Measurements from ENCODE around the gene HTRA2. TPM values are rescaled to one million over a fixed set of nuclear protein-coding genes. Genes with fewer than 3 reads are reported as not detected.

HTRA2 gene
- total RNA-seq, 1 experiment from 2014 or later = 24.9 TPM

- Histone ChIP-seq H2BK15ac (ENCODE audit: low read depth, low read length) (no peak overlapping the region), H3K9me3 (ENCODE audit: control insufficient read depth, low read depth, low read length) (no peaks in the 10 kb centered on the region), H2BK20ac (ENCODE audit: low read depth, low read length, poor library complexity, severe bottlenecking) (no peak overlapping the region), H3K23ac (ENCODE audit: insufficient read length, low read depth, low read length) (no peak overlapping the region), H2BK12ac (ENCODE audit: insufficient read length, low read depth, low read length) (no peak overlapping the region), H3K18ac (ENCODE audit: insufficient read length, low read depth, low read length) (no peak overlapping the region), H4K8ac (replicated peaks; ENCODE audit: insufficient read length, low read depth, low read length) (no peak overlapping the region), H3T11ph (ENCODE audit: low read length) (no peak overlapping the region), H3K27ac (ENCODE audit: insufficient read length, low read depth, low read length) (no peak overlapping the region), H3K79me1 (ENCODE audit: insufficient read depth, low read depth, low read length, poor library complexity, severe bottlenecking) (no peaks in the 10 kb centered on the region), H2AK5ac (ENCODE audit: insufficient read length, low read length) (no peak overlapping the region), H2BK120ac (ENCODE audit: low read depth, low read length, poor library complexity, severe bottlenecking) (no peak overlapping the region), H4K91ac (ENCODE audit: insufficient read length, low read depth, low read length) (no peak overlapping the region), H3K27me3 (ENCODE audit: insufficient read depth, low read length) (no peaks in the 10 kb centered on the region), H3K4ac (ENCODE audit: low read depth, low read length) (no peak overlapping the region), H4K5ac (ENCODE audit: insufficient read length, low read depth, low read length) (no peak overlapping the region), H2BK5ac (ENCODE audit: insufficient read length, low read length) (no peak overlapping the region), H3K56ac (ENCODE audit: insufficient read length, low read depth, low read length) (no peak overlapping the region), H3K4me2 (ENCODE audit: insufficient read depth, insufficient read length, low read length) (no peak overlapping the region), H4K20me1 (ENCODE audit: control insufficient read depth, insufficient read depth, insufficient read length) (no peaks in the 10 kb centered on the region), H3K4me1 (ENCODE audit: insufficient read depth, low read length) (no peaks in the 10 kb centered on the region), H3K14ac (ENCODE audit: insufficient read depth, low read length) (no peak overlapping the region), H3K9ac (ENCODE audit: extremely low read depth, insufficient read length, low read length) (no peak overlapping the region), H2AFZ (ENCODE audit: low read length) (no peak overlapping the region), H3K79me2 (ENCODE audit: insufficient read depth, low read length) (0 out of 2 replicates have a peak, but pooled peaks cover 2% of the 10 kb centered on the region), H3K23me2 (ENCODE audit: insufficient read length, low read depth, low read length, poor library complexity, severe bottlenecking) (peaks cover 4% of the 10 kb centered on the region)
- no peaks in the 10 kb centered on the region for H3K9me3 Mint-ChIP-seq
- WGBS (ENCODE audit: extremely low coverage, insufficient read length, low lambda C conversion rate) = no CpG with 5 or more reads among the region's 3 CpGs
- TF ChIP-seq, protein P1, sequence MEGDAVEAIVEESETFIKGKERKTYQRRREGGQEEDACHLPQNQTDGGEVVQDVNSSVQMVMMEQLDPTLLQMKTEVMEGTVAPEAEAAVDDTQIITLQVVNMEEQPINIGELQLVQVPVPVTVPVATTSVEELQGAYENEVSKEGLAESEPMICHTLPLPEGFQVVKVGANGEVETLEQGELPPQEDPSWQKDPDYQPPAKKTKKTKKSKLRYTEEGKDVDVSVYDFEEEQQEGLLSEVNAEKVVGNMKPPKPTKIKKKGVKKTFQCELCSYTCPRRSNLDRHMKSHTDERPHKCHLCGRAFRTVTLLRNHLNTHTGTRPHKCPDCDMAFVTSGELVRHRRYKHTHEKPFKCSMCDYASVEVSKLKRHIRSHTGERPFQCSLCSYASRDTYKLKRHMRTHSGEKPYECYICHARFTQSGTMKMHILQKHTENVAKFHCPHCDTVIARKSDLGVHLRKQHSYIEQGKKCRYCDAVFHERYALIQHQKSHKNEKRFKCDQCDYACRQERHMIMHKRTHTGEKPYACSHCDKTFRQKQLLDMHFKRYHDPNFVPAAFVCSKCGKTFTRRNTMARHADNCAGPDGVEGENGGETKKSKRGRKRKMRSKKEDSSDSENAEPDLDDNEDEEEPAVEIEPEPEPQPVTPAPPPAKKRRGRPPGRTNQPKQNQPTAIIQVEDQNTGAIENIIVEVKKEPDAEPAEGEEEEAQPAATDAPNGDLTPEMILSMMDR (conservative IDR thresholded peaks at IDR 0.05) = no peak; the same call in 2 of the 3 replicates
- H3K4me3 Mint-ChIP-seq = no peak overlapping the region
- peaks cover 9% of the 10 kb centered on the region in 2 experiments for H3K4me1 Mint-ChIP-seq
- H3K36me3 Mint-ChIP-seq (ENCODE audit: insufficient read depth in 1 of 3, low read depth in 3 of 3) = peaks cover 0 to 3% (median 2%) of the 10 kb centered on the region in 3 experiments; a peak in 3 of 7 replicates
- no peak for DNase-seq
- peaks cover 19% of the 10 kb centered on the region for H3K27me3 Mint-ChIP-seq (ENCODE audit: low read depth)
- no peak overlapping the region for H3K27ac Mint-ChIP-seq
Measured at GRCh38 chr2:74544634-74545033, 14.9 kb downstream of the HTRA2 start.
